IMR-90 (cell line): ENCODE results near the gene BRAP. TPM values are rescaled to one million over a fixed set of nuclear protein-coding genes. Genes with fewer than 3 reads are reported as not detected.

Experiments used
- ATAC-seq: fragments of 200-7000 bp; cut with Tn5 transposase; 2 replicates; pipeline ENCODE4 v1.9.1; 2020; ENCODE audit warnings: low read depth, mild to moderate bottlenecking, moderate library complexity
- BruUV-seq: library from RNA; stranded (reverse); fragments of 400-500 nt; replicated peaks from 2 replicates; lab custom pipeline; 2021; lab: Mats Ljungman, UMichigan
- CTCF ChIA-PET: fragments of 300-600 bp; formaldehyde crosslinking; extraction: SDS; loops from one replicate; lab custom pipeline; 2021; ENCODE audit warnings: antibody characterized with exemption; lab: Yijun Ruan, JAX
- POLR2A ChIA-PET: fragments of 300-600 bp; sonication (Branson Sonifier 250); formaldehyde crosslinking; loops from one replicate; lab custom pipeline; 2022; ENCODE audit warnings: antibody characterized with exemption; ENCODE audit not compliant: unreplicated experiment; lab: Charles Lee
- DNase-seq: peaks from one replicate; pipeline ENCODE4 v3.0.0; 2013
- H2AFZ ChIP-seq: replicated peaks from 2 replicates; pipeline ENCODE3; 2013; ENCODE audit warnings: low read length, mild to moderate bottlenecking; ENCODE audit not compliant: poor library complexity
- H2AK5ac ChIP-seq: 2 replicates; pipeline ENCODE4 v1.6.1; 2013; ENCODE audit warnings: low read depth, low read length, inconsistent platforms
- H2AK9ac ChIP-seq: replicated peaks from 2 replicates; pipeline ENCODE3; 2013; ENCODE audit warnings: mild to moderate bottlenecking, low read depth, low read length, moderate library complexity; ENCODE audit not compliant: poor library complexity
- H2BK120ac ChIP-seq: 2 replicates; pipeline ENCODE4 v1.6.1; 2013; ENCODE audit warnings: low read depth, low read length, inconsistent platforms
- H2BK15ac ChIP-seq: 3 replicates; pipeline ENCODE4 v1.6.1; 2013; ENCODE audit warnings: low read depth, low read length, inconsistent platforms
- H2BK20ac ChIP-seq: 2 replicates; pipeline ENCODE4 v1.6.1; 2013; ENCODE audit warnings: low read depth, mild to moderate bottlenecking, inconsistent platforms, low read length, moderate library complexity
- H2BK5ac ChIP-seq: 2 replicates; pipeline ENCODE4 v1.6.1; 2013; ENCODE audit warnings: mild to moderate bottlenecking, low read depth, low read length, inconsistent platforms; ENCODE audit not compliant: poor library complexity, severe bottlenecking
- H3K14ac ChIP-seq: replicated peaks from 2 replicates; pipeline ENCODE4 v1.6.1; 2013; ENCODE audit warnings: low read depth, low read length, inconsistent platforms
- H3K18ac ChIP-seq: 2 replicates; pipeline ENCODE4 v1.6.1; 2013; ENCODE audit warnings: low read depth, low read length, control low read depth
- H3K23ac ChIP-seq: 2 replicates; pipeline ENCODE4 v1.6.1; 2013; ENCODE audit warnings: low read depth, low read length, inconsistent platforms
- H3K27ac ChIP-seq: 2 replicates; pipeline ENCODE4 v1.5.1; 2013; ENCODE audit warnings: mild to moderate bottlenecking, control low read depth, low read length; ENCODE audit not compliant: insufficient read depth
- H3K27me3 ChIP-seq: 2 replicates; pipeline ENCODE4 v1.6.1; 2013; ENCODE audit warnings: low read length; ENCODE audit not compliant: control insufficient read depth, insufficient read depth
- H3K36me3 ChIP-seq: 2 replicates; pipeline ENCODE4 v1.6.1; 2013; ENCODE audit warnings: low read length, mixed read lengths; ENCODE audit not compliant: control insufficient read depth, insufficient read depth
- H3K4ac ChIP-seq: 2 replicates; pipeline ENCODE4 v1.6.1; 2013; ENCODE audit warnings: low read depth, low read length, inconsistent platforms
- H3K4me1 ChIP-seq: 2 replicates; pipeline ENCODE4 v1.6.1; 2013; ENCODE audit warnings: low read length, mixed read lengths; ENCODE audit not compliant: control insufficient read depth, insufficient read depth
- H3K4me2 ChIP-seq: 2 replicates; pipeline ENCODE4 v1.6.1; 2013; ENCODE audit warnings: low read depth, mild to moderate bottlenecking, control low read depth, low read length, moderate library complexity
- H3K4me3 ChIP-seq: 2 replicates; pipeline ENCODE4 v1.5.1; 2013; ENCODE audit warnings: low read depth, mild to moderate bottlenecking, control low read depth, low read length, moderate library complexity; ENCODE audit not compliant: insufficient read depth
- H3K56ac ChIP-seq: 2 replicates; pipeline ENCODE4 v1.6.1; 2013; ENCODE audit warnings: low read length, inconsistent platforms; ENCODE audit not compliant: insufficient read depth; ENCODE audit errors: extremely low read depth
- H3K79me1 ChIP-seq, 2 experiments: 2 replicates each; pipeline ENCODE4 v1.6.1; 2013; ENCODE audit warnings: low read length in 2 of 2, inconsistent platforms in 1 of 2, low read depth in 1 of 2
- H3K9ac ChIP-seq: 2 replicates; pipeline ENCODE4 v1.6.1; 2013; ENCODE audit warnings: low read depth, low read length, control low read depth
- H3K9me1 ChIP-seq: 2 replicates; pipeline ENCODE4 v1.6.1; 2013; ENCODE audit warnings: low read length, inconsistent platforms; ENCODE audit not compliant: insufficient read depth
- H3K9me3 ChIP-seq: 2 replicates; pipeline ENCODE4 v1.6.1; 2013; ENCODE audit warnings: low read length; ENCODE audit not compliant: control insufficient read depth, insufficient read depth
- H4K20me1 ChIP-seq: 2 replicates; pipeline ENCODE4 v1.6.1; 2013; ENCODE audit warnings: low read length, inconsistent platforms; ENCODE audit not compliant: insufficient read depth
- H4K5ac ChIP-seq: 2 replicates; pipeline ENCODE4 v1.6.1; 2013; ENCODE audit warnings: mild to moderate bottlenecking, low read depth, low read length, control low read depth
- H4K8ac ChIP-seq, 2 experiments: 2 replicates each; pipeline ENCODE4 v1.6.1; 2013; ENCODE audit warnings: low read depth in 2 of 2, low read length in 2 of 2, control low read depth in 1 of 2, inconsistent platforms in 1 of 2
- H4K91ac ChIP-seq: 2 replicates; pipeline ENCODE4 v1.6.1; 2013; ENCODE audit warnings: low read depth, low read length, inconsistent platforms; ENCODE audit not compliant: insufficient read depth
- MAZ ChIP-seq: IDR thresholded peaks from 2 replicates; pipeline ENCODE4 v1.6.1; 2012; ENCODE audit warnings: low read depth, mild to moderate bottlenecking, low read length, improper control_type of control experiment, moderate library complexity, borderline replicate concordance
- WGBS, 2 experiments: methylation state at CpG; one replicate each; pipeline versions ENCODE4 v1.1.5 to v1.1.7; 2013; ENCODE audit warnings: missing lambda C conversion rate in 2 of 2; ENCODE audit not compliant: insufficient read length in 1 of 2; ENCODE audit errors: extremely low coverage in 2 of 2; 5-methylcytosine and 5-hydroxymethylcytosine counted together
- dilution Hi-C: fragments of 300-500 bp; cut with HindIII; formaldehyde crosslinking; loops from one replicate; pipeline ENCODE4 v1.14.3; 2018; ENCODE audit warnings: low sequenced_read_pairs; ENCODE audit not compliant: unreplicated experiment
- in situ Hi-C: fragments of 300-500 bp; cut with MboI; formaldehyde crosslinking; loops from 3 replicates; pipeline ENCODE4 v1.14.3; 2019; ENCODE audit warnings: low sequenced_read_pairs, inconsistent platforms, mixed read lengths
- intact Hi-C: fragments of 100-400 bp; cut with micrococcal nuclease; formaldehyde crosslinking; loops from 2 replicates; pipeline ENCODE4 v1.10.0; 2022
- polyA plus RNA-seq, 3 experiments: library from polyadenylated mRNA; depleted of rRNA; stranded (reverse); fragments of >200 nt; gene quantifications; 2 replicates each; pipeline ENCODE4 v1.2.3, GENCODE V29; 2012; ENCODE audit warnings: low replicate concordance in 1 of 3
- total RNA-seq: library from RNA; depleted of rRNA; stranded (reverse); fragments of >200 nt; gene quantifications from 2 replicates; pipeline ENCODE4 v1.2.3, GENCODE V29; 2012

Gene BRAP
- total and polyA plus RNA-seq, 2 of the 4 experiments (the other 2 are of a cell fraction) = 10.3 to 17.2 TPM

DNA sequence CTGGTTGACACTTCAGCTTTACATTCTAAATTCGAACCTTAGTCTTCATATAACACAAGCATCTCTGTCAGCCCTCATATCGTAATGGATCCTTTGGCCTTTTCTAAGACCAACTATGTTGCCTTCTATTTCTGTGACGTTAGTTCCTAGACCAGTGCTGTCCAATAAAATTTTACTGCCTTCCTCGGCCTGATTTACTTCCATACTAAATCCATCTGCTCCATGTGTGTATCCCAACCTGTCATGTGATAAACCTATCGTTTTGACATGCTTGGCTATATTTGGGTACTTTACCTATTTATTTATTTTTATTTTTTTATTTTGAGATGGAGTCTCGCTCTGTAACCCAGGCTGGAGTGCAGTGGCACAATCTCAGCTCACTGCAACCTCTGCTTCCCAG is 20.4 kb upstream of the BRAP start:
- H4K20me1 ChIP-seq = no peaks in the 10 kb centered on the region
- no peak overlapping the region for H2AK5ac ChIP-seq
- no peak overlapping the region for H3K9ac ChIP-seq
- no peaks in the 10 kb centered on the region for H3K27me3 ChIP-seq
- no peak overlapping the region for H3K4me3 ChIP-seq
- POLR2A ChIA-PET = no interaction called here
- H3K56ac ChIP-seq = no peak overlapping the region
- TF ChIP-seq MAZ = no peak
- H3K36me3 ChIP-seq = peaks cover 44% of the 10 kb centered on the region
- H3K9me3 ChIP-seq = no peaks in the 10 kb centered on the region
- no peak overlapping the region for H2BK20ac ChIP-seq
- H3K4me2 ChIP-seq = no peak overlapping the region
- no peak overlapping the region for H3K4ac ChIP-seq
- dilution Hi-C loops (no loop called here), in situ Hi-C loops (no loop called here), intact Hi-C loops (no loop called here)
- H3K23ac ChIP-seq = no peak overlapping the region
- H4K8ac ChIP-seq = no peak overlapping the region
- no peak overlapping the region for H2AK9ac ChIP-seq
- CTCF ChIA-PET = interaction anchor here (1.4 kb wide), 1 partner anchor 10 kb away, joined by 3 read pairs; no protein-coding TSS in a partner anchor
- no TSS peak for BruUV-seq
- ATAC-seq = no peak
- no peak for DNase-seq
- no peaks in the 10 kb centered on the region for H3K79me1 ChIP-seq
- no peak overlapping the region for H2BK120ac ChIP-seq
- no peak overlapping the region for H2BK15ac ChIP-seq
- H4K5ac ChIP-seq = no peak overlapping the region
- no peak overlapping the region for H4K91ac ChIP-seq
- H3K14ac ChIP-seq = no peak overlapping the region
- H3K4me1 ChIP-seq = no peaks in the 10 kb centered on the region
- no peak overlapping the region for H3K27ac ChIP-seq
- H2BK5ac ChIP-seq = no peak overlapping the region
- H3K9me1 ChIP-seq = no peaks in the 10 kb centered on the region
- H3K18ac ChIP-seq = no peak overlapping the region
- 91% methylated on average over 2 of the region's 6 CpGs; no CpG with 5 or more reads in 1 of the 2 experiments for WGBS, 2 experiments
- H2AFZ ChIP-seq = no peak overlapping the region
